ENCODE measurements around the gene FAM13A. TPM values are rescaled to one million over a fixed set of nuclear protein-coding genes. Genes with fewer than 3 reads are reported as not detected.

Gene FAM13A
- total and polyA plus RNA-seq, 10 of the 15 experiments (the other 5 are each of a cell fraction or from before 2014, with no cell fraction given): 0.05 to 1.8 (median 0.27) TPM; not detected in 1

DNA sequence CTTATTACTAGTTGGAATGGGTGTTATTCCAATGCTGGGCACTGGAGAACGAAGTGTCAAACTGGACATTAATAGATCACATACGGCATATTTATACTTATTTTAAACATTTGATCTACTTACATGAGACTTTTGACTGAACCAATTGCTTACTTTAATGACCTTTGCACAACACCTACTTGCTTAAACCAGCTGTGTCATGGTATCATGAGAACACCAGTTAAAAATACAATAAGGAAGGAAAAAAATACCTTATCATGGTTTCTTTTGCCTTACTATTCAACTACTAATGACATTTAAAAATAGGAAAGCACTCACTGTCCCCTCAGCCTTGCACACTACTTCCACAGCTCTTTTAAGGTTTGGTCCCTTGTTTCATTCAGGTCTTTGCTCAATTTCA, 146.9 kb downstream of the FAM13A start:
- Histone ChIP-seq H2AFZ (ENCODE audit: control insufficient read depth, low read depth, low read length) (no peak overlapping the region), H3K9ac (ENCODE audit: control insufficient read depth, insufficient read depth, low read length) (no peak overlapping the region), H4K20me1 (ENCODE audit: control insufficient read depth, insufficient read depth) (no peaks in the 10 kb centered on the region), H3K79me2 (ENCODE audit: control insufficient read depth, insufficient read depth, low read length) (no peaks in the 10 kb centered on the region), H3K4me3 (no peak overlapping the region), H3K27ac (ENCODE audit: control insufficient read depth, insufficient read depth) (no peak overlapping the region), H3K4me2 (ENCODE audit: control insufficient read depth, insufficient read depth) (no peak overlapping the region), H3K27me3 (replicated peaks in 1 of 2; ENCODE audit: control insufficient read depth in 2 of 2, insufficient read depth in 2 of 2, low read length in 1 of 2) (no peaks in the 10 kb centered on the region), H3K36me3 (ENCODE audit: control insufficient read depth in 2 of 2, insufficient read depth in 2 of 2, low read length in 1 of 2) (no peaks in the 10 kb centered on the region), H3K9me3 (replicated peaks; ENCODE audit: control insufficient read depth, insufficient read depth, low read length) (no peaks in the 10 kb centered on the region), H3K4me1 (ENCODE audit: control insufficient read depth, insufficient read depth, low read length) (no peaks in the 10 kb centered on the region)
- SMC1A ChIA-PET (ENCODE audit: uncharacterized antibody, unreplicated experiment): no interaction called here
- FAIRE-seq: no peak
- RAD21 ChIA-PET (ENCODE audit: unreplicated experiment): no interaction called here
- no TSS peak for BruUV-seq (replicated peaks)
- POLR2A ChIA-PET: no interaction called here
- in situ Hi-C loops (cut with MboI): no loop called here
- no peak for ATAC-seq
- intact Hi-C loops (cut with micrococcal nuclease; ENCODE audit: unreplicated experiment): no loop called here
- 8% methylated on average over 2 of the region's 2 CpGs for WGBS (ENCODE audit: insufficient coverage, insufficient replicate concordance, low lambda C conversion rate, missing lambda C conversion rate)
- CTCF ChIA-PET: no interaction called here
- no peak for DNase-seq (ENCODE audit: low read depth, low spot score)
- TF ChIP-seq TBL1XR1 (IDR thresholded peaks at IDR 0.05; ENCODE audit: low read depth, low read length): no peak
- no peak for TF ChIP-seq RELA (IDR thresholded peaks at IDR 0.05; ENCODE audit: borderline replicate concordance, partially characterized antibody)
- TF ChIP-seq CBX3 (IDR thresholded peaks at IDR 0.05; ENCODE audit: borderline replicate concordance, low read depth): no peak

DNA sequence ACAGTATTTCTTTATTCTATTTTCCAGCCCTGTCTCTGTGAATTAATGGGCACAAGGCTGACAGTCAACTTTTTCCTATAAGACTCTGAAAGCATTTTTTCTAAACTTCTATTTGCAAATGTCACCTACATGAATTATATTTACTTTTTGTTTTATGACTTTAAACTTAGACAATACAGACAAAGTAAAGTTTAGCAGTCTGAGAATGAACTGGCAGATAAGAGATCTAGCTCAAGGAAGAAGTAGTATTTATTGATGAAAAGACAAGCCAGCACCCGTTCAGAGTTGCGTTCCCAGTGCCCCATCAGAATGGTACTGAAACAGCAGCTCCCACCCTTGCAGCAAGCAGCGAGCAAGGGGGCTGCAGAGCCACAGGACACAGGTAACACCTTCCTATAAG, 148.5 kb downstream of the FAM13A start:
- no peaks in the 10 kb centered on the region for H3K79me2 ChIP-seq (ENCODE audit: control insufficient read depth, insufficient read depth, low read length)
- H3K4me3 ChIP-seq: no peak overlapping the region
- no TSS peak for BruUV-seq (replicated peaks)
- no peaks in the 10 kb centered on the region for H3K4me1 ChIP-seq (ENCODE audit: control insufficient read depth, insufficient read depth, low read length)
- H3K9me3 ChIP-seq (replicated peaks; ENCODE audit: control insufficient read depth, insufficient read depth, low read length): no peaks in the 10 kb centered on the region
- intact Hi-C loops (cut with micrococcal nuclease; ENCODE audit: unreplicated experiment): no loop called here
- no peak overlapping the region for H2AFZ ChIP-seq (ENCODE audit: control insufficient read depth, low read depth, low read length)
- ChIA-PET POLR2A (no interaction called here), SMC1A (ENCODE audit: uncharacterized antibody, unreplicated experiment) (interaction anchor here (0.7 to 2.0 kb wide), 3 partner anchors 11 to 115 kb away, joined by 3 to 5 read pairs (median 3); no protein-coding TSS in a partner anchor), CTCF (no interaction called here), RAD21 (ENCODE audit: unreplicated experiment) (no interaction called here)
- WGBS (ENCODE audit: insufficient coverage, insufficient replicate concordance, low lambda C conversion rate, missing lambda C conversion rate): 2% methylated on average over 3 of the region's 3 CpGs
- no peak overlapping the region for H3K4me2 ChIP-seq (ENCODE audit: control insufficient read depth, insufficient read depth)
- FAIRE-seq (no peak), DNase-seq (ENCODE audit: low read depth, low spot score) (no peak), ATAC-seq (no peak)
- no peaks in the 10 kb centered on the region for H4K20me1 ChIP-seq (ENCODE audit: control insufficient read depth, insufficient read depth)
- H3K27ac ChIP-seq (ENCODE audit: control insufficient read depth, insufficient read depth): no peak overlapping the region
- H3K9ac ChIP-seq (ENCODE audit: control insufficient read depth, insufficient read depth, low read length): no peak overlapping the region
- in situ Hi-C loops (cut with MboI): no loop called here
- H3K27me3 ChIP-seq (replicated peaks in 1 of 2; ENCODE audit: control insufficient read depth in 2 of 2, insufficient read depth in 2 of 2, low read length in 1 of 2): no peaks in the 10 kb centered on the region
- H3K36me3 ChIP-seq (ENCODE audit: control insufficient read depth in 2 of 2, insufficient read depth in 2 of 2, low read length in 1 of 2): no peaks in the 10 kb centered on the region
- TF ChIP-seq SMAD5 (IDR thresholded peaks at IDR 0.05; ENCODE audit: low read depth): no peak
- TF ChIP-seq FOXK2 (IDR thresholded peaks at IDR 0.05): no peak
- no peak for TF ChIP-seq CREB1 (IDR thresholded peaks at IDR 0.05; ENCODE audit: low read depth)
- TF ChIP-seq YY1 (IDR thresholded peaks at IDR 0.05; ENCODE audit: low read depth, low read length): no peak
- TF ChIP-seq, protein P1, sequence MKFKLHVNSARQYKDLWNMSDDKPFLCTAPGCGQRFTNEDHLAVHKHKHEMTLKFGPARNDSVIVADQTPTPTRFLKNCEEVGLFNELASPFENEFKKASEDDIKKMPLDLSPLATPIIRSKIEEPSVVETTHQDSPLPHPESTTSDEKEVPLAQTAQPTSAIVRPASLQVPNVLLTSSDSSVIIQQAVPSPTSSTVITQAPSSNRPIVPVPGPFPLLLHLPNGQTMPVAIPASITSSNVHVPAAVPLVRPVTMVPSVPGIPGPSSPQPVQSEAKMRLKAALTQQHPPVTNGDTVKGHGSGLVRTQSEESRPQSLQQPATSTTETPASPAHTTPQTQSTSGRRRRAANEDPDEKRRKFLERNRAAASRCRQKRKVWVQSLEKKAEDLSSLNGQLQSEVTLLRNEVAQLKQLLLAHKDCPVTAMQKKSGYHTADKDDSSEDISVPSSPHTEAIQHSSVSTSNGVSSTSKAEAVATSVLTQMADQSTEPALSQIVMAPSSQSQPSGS (IDR thresholded peaks at IDR 0.05; ENCODE audit: low read length): no peak
- TF ChIP-seq MEF2B (IDR thresholded peaks at IDR 0.05; ENCODE audit: partially characterized antibody, poor library complexity, severe bottlenecking): no peak
- no peak for TF ChIP-seq RELA (IDR thresholded peaks at IDR 0.05; ENCODE audit: borderline replicate concordance, partially characterized antibody)
- TF ChIP-seq, protein P2, sequence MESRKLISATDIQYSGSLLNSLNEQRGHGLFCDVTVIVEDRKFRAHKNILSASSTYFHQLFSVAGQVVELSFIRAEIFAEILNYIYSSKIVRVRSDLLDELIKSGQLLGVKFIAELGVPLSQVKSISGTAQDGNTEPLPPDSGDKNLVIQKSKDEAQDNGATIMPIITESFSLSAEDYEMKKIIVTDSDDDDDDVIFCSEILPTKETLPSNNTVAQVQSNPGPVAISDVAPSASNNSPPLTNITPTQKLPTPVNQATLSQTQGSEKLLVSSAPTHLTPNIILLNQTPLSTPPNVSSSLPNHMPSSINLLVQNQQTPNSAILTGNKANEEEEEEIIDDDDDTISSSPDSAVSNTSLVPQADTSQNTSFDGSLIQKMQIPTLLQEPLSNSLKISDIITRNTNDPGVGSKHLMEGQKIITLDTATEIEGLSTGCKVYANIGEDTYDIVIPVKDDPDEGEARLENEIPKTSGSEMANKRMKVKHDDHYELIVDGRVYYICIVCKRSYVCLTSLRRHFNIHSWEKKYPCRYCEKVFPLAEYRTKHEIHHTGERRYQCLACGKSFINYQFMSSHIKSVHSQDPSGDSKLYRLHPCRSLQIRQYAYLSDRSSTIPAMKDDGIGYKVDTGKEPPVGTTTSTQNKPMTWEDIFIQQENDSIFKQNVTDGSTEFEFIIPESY (IDR thresholded peaks at IDR 0.05): no peak
- no peak for TF ChIP-seq WRNIP1 (IDR thresholded peaks at IDR 0.05; ENCODE audit: borderline replicate concordance, low read depth, low read length)
- TF ChIP-seq, protein P3, sequence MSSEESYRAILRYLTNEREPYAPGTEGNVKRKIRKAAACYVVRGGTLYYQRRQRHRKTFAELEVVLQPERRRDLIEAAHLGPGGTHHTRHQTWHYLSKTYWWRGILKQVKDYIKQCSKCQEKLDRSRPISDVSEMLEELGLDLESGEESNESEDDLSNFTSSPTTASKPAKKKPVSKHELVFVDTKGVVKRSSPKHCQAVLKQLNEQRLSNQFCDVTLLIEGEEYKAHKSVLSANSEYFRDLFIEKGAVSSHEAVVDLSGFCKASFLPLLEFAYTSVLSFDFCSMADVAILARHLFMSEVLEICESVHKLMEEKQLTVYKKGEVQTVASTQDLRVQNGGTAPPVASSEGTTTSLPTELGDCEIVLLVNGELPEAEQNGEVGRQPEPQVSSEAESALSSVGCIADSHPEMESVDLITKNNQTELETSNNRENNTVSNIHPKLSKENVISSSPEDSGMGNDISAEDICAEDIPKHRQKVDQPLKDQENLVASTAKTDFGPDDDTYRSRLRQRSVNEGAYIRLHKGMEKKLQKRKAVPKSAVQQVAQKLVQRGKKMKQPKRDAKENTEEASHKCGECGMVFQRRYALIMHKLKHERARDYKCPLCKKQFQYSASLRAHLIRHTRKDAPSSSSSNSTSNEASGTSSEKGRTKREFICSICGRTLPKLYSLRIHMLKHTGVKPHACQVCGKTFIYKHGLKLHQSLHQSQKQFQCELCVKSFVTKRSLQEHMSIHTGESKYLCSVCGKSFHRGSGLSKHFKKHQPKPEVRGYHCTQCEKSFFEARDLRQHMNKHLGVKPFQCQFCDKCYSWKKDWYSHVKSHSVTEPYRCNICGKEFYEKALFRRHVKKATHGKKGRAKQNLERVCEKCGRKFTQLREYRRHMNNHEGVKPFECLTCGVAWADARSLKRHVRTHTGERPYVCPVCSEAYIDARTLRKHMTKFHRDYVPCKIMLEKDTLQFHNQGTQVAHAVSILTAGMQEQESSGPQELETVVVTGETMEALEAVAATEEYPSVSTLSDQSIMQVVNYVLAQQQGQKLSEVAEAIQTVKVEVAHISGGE (CRISPR knock-in tag; IDR thresholded peaks at IDR 0.05): no peak

Data from GM12878 (cell line).